Nephron progenitor cell (in vitro differentiated cells): ENCODE data around the gene GBX1.
A peak's percentile ranks its signal among the peaks of the same experiment; 100 is the strongest.

ENCODE experiments used
- DNase-seq: peaks from one replicate; pipeline ENCODE4 v3.0.0; 2021
- H3K27ac Mint-ChIP-seq: 2 replicates; pipeline ENCODE4 v1.8.0; 2021; ENCODE audit warnings: mild to moderate bottlenecking, moderate library complexity, mixed read lengths
- H3K27me3 Mint-ChIP-seq: 2 replicates; pipeline ENCODE4 v1.8.0; 2021; ENCODE audit warnings: mild to moderate bottlenecking, low read depth, mixed read lengths; ENCODE audit not compliant: poor library complexity
- H3K36me3 Mint-ChIP-seq: 2 replicates; pipeline ENCODE4 v1.8.0; 2021; ENCODE audit warnings: low read depth, mixed read lengths
- H3K4me1 Mint-ChIP-seq: 2 replicates; pipeline ENCODE4 v1.8.0; 2021; ENCODE audit warnings: mixed read lengths
- H3K4me3 Mint-ChIP-seq: 2 replicates; pipeline ENCODE4 v1.8.0; 2021; ENCODE audit warnings: mild to moderate bottlenecking, moderate library complexity, mixed read lengths
- H3K9me3 Mint-ChIP-seq: 2 replicates; pipeline ENCODE4 v1.8.0; 2021; ENCODE audit warnings: mild to moderate bottlenecking, moderate library complexity, mixed read lengths
- CTCF ChIP-seq: fragments of 200-600 bp; sonication (generic); IDR thresholded peaks from 2 replicates; pipeline ENCODE4 v1.5.0; 2021; ENCODE audit warnings: antibody characterized with exemption

GBX1 gene

GRCh38 chr7:151166629-151167196 lies 781 bp downstream of the GBX1 start:
- H3K27me3 Mint-ChIP-seq = peaks cover 37% of the 10 kb centered on the region

GRCh38 chr7:151161757-151162156 lies 5.7 kb downstream of the GBX1 start:
- Mint-ChIP-seq H3K27ac (no peak overlapping the region), H3K4me3 (no peak overlapping the region), H3K9me3 (no peaks in the 10 kb centered on the region), H3K36me3 (no peaks in the 10 kb centered on the region), H3K27me3 (no peaks in the 10 kb centered on the region), H3K4me1 (peaks cover 5% of the 10 kb centered on the region)
- DNase-seq = no peak
- no peak for TF ChIP-seq CTCF

More at GRCh38 chr7:151166629-151167196, 781 bp downstream of the GBX1 start:
- H3K9me3 Mint-ChIP-seq = no peaks in the 10 kb centered on the region
- no peak for DNase-seq
- H3K4me1 Mint-ChIP-seq = peaks cover 20% of the 10 kb centered on the region
- no peak for TF ChIP-seq CTCF
- no peaks in the 10 kb centered on the region for H3K36me3 Mint-ChIP-seq
- H3K4me3 Mint-ChIP-seq = peak overlapping the region; percentile 74
- no peak overlapping the region for H3K27ac Mint-ChIP-seq

GRCh38 chr7:151157645-151158329 lies 9.7 kb downstream of the GBX1 start:
- Mint-ChIP-seq H3K4me3 (no peak overlapping the region), H3K36me3 (no peaks in the 10 kb centered on the region), H3K27me3 (no peaks in the 10 kb centered on the region), H3K4me1 (no peaks in the 10 kb centered on the region), H3K9me3 (no peaks in the 10 kb centered on the region), H3K27ac (no peak overlapping the region)
- no peak for DNase-seq
- no peak for TF ChIP-seq CTCF

GRCh38 chr7:151152643-151153513 lies 14.6 kb downstream of the GBX1 start:
- H3K9me3 Mint-ChIP-seq = no peaks in the 10 kb centered on the region
- no peaks in the 10 kb centered on the region for H3K36me3 Mint-ChIP-seq
- H3K4me3 Mint-ChIP-seq = no peak overlapping the region
- H3K27ac Mint-ChIP-seq = no peak overlapping the region
- no peak for TF ChIP-seq CTCF
- DNase-seq = no peak
- H3K27me3 Mint-ChIP-seq = peaks cover 4% of the 10 kb centered on the region
- no peaks in the 10 kb centered on the region for H3K4me1 Mint-ChIP-seq

GRCh38 chr7:151150388-151150787 lies 17.1 kb downstream of the GBX1 start:
- no peak for DNase-seq
- Mint-ChIP-seq H3K27ac (no peak overlapping the region), H3K27me3 (peaks cover 17% of the 10 kb centered on the region), H3K9me3 (no peaks in the 10 kb centered on the region), H3K36me3 (no peaks in the 10 kb centered on the region), H3K4me3 (no peak overlapping the region), H3K4me1 (no peaks in the 10 kb centered on the region)
- no peak for TF ChIP-seq CTCF
